WTC11 (cell line): ENCODE results near the gene IL36G. TPM values are rescaled to one million over a fixed set of nuclear protein-coding genes. Genes with fewer than 3 reads are reported as not detected.
A peak's percentile ranks its signal among the peaks of the same experiment; 100 is the strongest.

Experiments used
- ATAC-seq: fragments of 200-7000 bp; cut with Tn5 transposase; 2 replicates; pipeline ENCODE4 v1.10.0; 2021; ENCODE audit warnings: mild to moderate bottlenecking, moderate library complexity
- CTCF ChIA-PET: fragments of 300-600 bp; sonication (Branson Sonifier 250); formaldehyde crosslinking; loops from one replicate; lab custom pipeline; 2021; ENCODE audit warnings: antibody characterized with exemption; lab: Charles Lee
- POLR2A ChIA-PET: fragments of 350-600 bp; sonication (Branson Sonifier 250); formaldehyde crosslinking; loops from one replicate; lab custom pipeline; 2021; ENCODE audit warnings: antibody characterized with exemption; lab: Charles Lee
- DNase-seq: peaks from one replicate; pipeline ENCODE4 v3.0.0; 2021; ENCODE audit warnings: low spot score
- H3K27ac Mint-ChIP-seq: 2 replicates; pipeline ENCODE4 v1.8.0; 2021; ENCODE audit warnings: mixed read lengths
- H3K27me3 Mint-ChIP-seq: 2 replicates; pipeline ENCODE4 v1.8.0; 2021; ENCODE audit warnings: low read depth, mild to moderate bottlenecking, moderate library complexity, mixed read lengths
- H3K36me3 Mint-ChIP-seq: 2 replicates; pipeline ENCODE4 v1.8.0; 2021; ENCODE audit warnings: mixed read lengths
- H3K4me1 Mint-ChIP-seq: 2 replicates; pipeline ENCODE4 v1.8.0; 2022; ENCODE audit warnings: mixed read lengths
- H3K4me3 Mint-ChIP-seq: 2 replicates; pipeline ENCODE4 v1.8.0; 2021; ENCODE audit warnings: mild to moderate bottlenecking, moderate library complexity, mixed read lengths
- H3K9me3 Mint-ChIP-seq: 2 replicates; pipeline ENCODE4 v1.8.0; 2021; ENCODE audit warnings: mixed read lengths
- CREB1 ChIP-seq: sonication (generic); formaldehyde crosslinking; IDR thresholded peaks from 2 replicates; pipeline ENCODE4 v1.8.0; 2023; ENCODE audit warnings: mild to moderate bottlenecking, missing genetic modification reagents
- CTCF ChIP-seq: fragments of 200-600 bp; IDR thresholded peaks from 2 replicates; pipeline ENCODE4 v1.8.0; 2022; ENCODE audit warnings: antibody characterized with exemption
- ELF4 ChIP-seq: sonication (generic); formaldehyde crosslinking; IDR thresholded peaks from 2 replicates; pipeline ENCODE4 v1.8.1; 2022; ENCODE audit warnings: low read depth, mild to moderate bottlenecking, moderate library complexity, missing genetic modification reagents
- ERG ChIP-seq: fragments of 250-450 bp; sonication (Bioruptor Pico); IDR thresholded peaks from 2 replicates; pipeline ENCODE4 v1.8.0; 2021; ENCODE audit warnings: mild to moderate bottlenecking
- FOXP4 ChIP-seq: sonication (generic); formaldehyde crosslinking; IDR thresholded peaks from 2 replicates; pipeline ENCODE4 v1.8.0; 2022; ENCODE audit warnings: mild to moderate bottlenecking, missing genetic modification reagents
- GRHL2 ChIP-seq: fragments of 250-450 bp; sonication (Bioruptor Pico); IDR thresholded peaks from 2 replicates; pipeline ENCODE4 v1.8.0; 2022; ENCODE audit warnings: mild to moderate bottlenecking, moderate library complexity; ENCODE audit not compliant: insufficient replicate concordance, severe bottlenecking
- GTF2I ChIP-seq: fragments of 250-450 bp; sonication (Bioruptor Pico); conservative IDR thresholded peaks from 2 replicates; pipeline ENCODE4 v1.4.0; 2021; ENCODE audit warnings: mild to moderate bottlenecking
- JUN ChIP-seq: sonication (generic); formaldehyde crosslinking; IDR thresholded peaks from 2 replicates; pipeline ENCODE4 v1.8.0; 2023; ENCODE audit warnings: mild to moderate bottlenecking, missing genetic modification reagents
- MAX ChIP-seq: sonication (generic); formaldehyde crosslinking; IDR thresholded peaks from 2 replicates; pipeline ENCODE4 v1.8.0; 2022; ENCODE audit warnings: mild to moderate bottlenecking, missing genetic modification reagents
- NR1H2 ChIP-seq: sonication (generic); formaldehyde crosslinking; IDR thresholded peaks from 2 replicates; pipeline ENCODE4 v1.9.0; 2021; ENCODE audit warnings: mild to moderate bottlenecking, moderate library complexity, missing genetic modification reagents
- NR2C2 ChIP-seq: sonication (generic); formaldehyde crosslinking; IDR thresholded peaks from 2 replicates; pipeline ENCODE4 v1.8.0; 2022; ENCODE audit warnings: mild to moderate bottlenecking, missing genetic modification reagents
- SMAD3 ChIP-seq: sonication (generic); formaldehyde crosslinking; IDR thresholded peaks from 2 replicates; pipeline ENCODE4 v1.8.0; 2022; ENCODE audit warnings: missing genetic modification reagents, mild to moderate bottlenecking, borderline replicate concordance
- ZNF219 ChIP-seq: sonication (generic); formaldehyde crosslinking; IDR thresholded peaks from 2 replicates; pipeline ENCODE4 v1.8.0; 2023; ENCODE audit warnings: missing genetic modification reagents, mild to moderate bottlenecking, borderline replicate concordance
- ZNF416 ChIP-seq: fragments of 250-450 bp; sonication (Bioruptor Pico); IDR thresholded peaks from 2 replicates; pipeline ENCODE4 v1.9.0; 2021; ENCODE audit warnings: mild to moderate bottlenecking, inconsistent platforms
- ZSCAN18 ChIP-seq: fragments of 250-450 bp; sonication (Bioruptor Pico); IDR thresholded peaks from 2 replicates; pipeline ENCODE4 v2.1.2; 2022; ENCODE audit warnings: mild to moderate bottlenecking, moderate library complexity
- total RNA-seq: library from RNA; stranded (reverse); gene quantifications from 3 replicates; pipeline ENCODE4 v1.2.3, GENCODE V29; 2021
- TF ChIP-seq, protein P1 (sequence below): sonication (generic); formaldehyde crosslinking; IDR thresholded peaks from 2 replicates; pipeline ENCODE4 v1.8.1; 2022; ENCODE audit warnings: mild to moderate bottlenecking, moderate library complexity, missing genetic modification reagents

Gene IL36G
- total RNA-seq, 1 experiment from 2014 or later: not detected

DNA sequence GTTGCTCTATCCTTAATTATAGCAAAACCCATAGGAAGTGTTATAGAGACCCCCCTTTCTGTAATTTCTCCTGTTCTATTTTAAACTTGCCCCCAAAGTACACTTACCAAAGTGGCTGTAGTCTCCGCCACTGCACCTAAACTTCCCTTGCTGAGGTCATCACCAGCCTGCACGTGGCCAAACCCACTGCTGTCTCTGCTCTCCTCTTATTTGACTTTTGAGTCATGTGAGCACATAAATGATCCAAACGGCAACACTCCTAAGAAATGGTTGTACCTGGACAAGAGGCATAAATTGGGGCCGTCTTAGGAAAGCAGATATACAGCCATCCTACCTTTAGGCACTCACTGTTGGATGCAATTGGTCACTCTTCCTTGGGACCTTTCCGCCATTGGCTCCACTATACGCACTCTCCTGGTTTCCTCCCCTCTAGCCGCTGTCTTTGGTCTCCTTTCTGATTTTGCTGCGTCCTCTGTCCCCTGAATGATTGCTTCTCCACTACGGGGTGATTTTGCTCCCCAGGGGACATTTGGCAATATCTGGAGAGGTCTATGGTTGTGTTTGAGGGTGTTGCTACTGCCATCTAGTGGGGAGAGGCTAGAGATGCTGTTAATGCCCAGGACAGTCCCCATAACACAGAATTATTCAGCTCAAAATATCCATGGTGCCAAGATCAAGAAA lies 19.2 kb upstream of the IL36G start:
- DNase-seq (peak; percentile 21), ATAC-seq (peak; percentile 83)
- Mint-ChIP-seq H3K4me3 (no peak overlapping the region), H3K9me3 (no peaks in the 10 kb centered on the region), H3K27me3 (peaks cover 8% of the 10 kb centered on the region), H3K36me3 (no peaks in the 10 kb centered on the region), H3K4me1 (peaks cover 8% of the 10 kb centered on the region; the same call in 1 of the 2 replicates), H3K27ac (no peak overlapping the region)
- TF ChIP-seq NR2C2 (no peak), SMAD3 (CRISPR knock-in tag) (no peak), ELF4 (CRISPR knock-in tag) (no peak), ZSCAN18 (no peak), CTCF (peak; percentile 73)
- ChIA-PET CTCF (interaction anchor here (0.6 to 10.4 kb wide), 38 partner anchors 11 to 374 kb away, joined by 3 to 141 read pairs (median 4); partner anchors contain the start of genes CHCHD5 and IL36G), POLR2A (no interaction called here)

- H3K4me1 Mint-ChIP-seq: peaks cover 8% of the 10 kb centered on the region; the same call in 1 of the 2 replicates
- ATAC-seq: peak; percentile 59
- CTCF ChIA-PET: interaction anchor here (0.6 to 10.4 kb wide), 41 partner anchors 11 to 374 kb away, joined by 3 to 141 read pairs (median 4); partner anchors contain the start of genes CHCHD5 and IL36G
- H3K4me3 Mint-ChIP-seq: no peak overlapping the region
- H3K9me3 Mint-ChIP-seq: no peaks in the 10 kb centered on the region
- H3K36me3 Mint-ChIP-seq: no peaks in the 10 kb centered on the region
- H3K27ac Mint-ChIP-seq: no peak overlapping the region
- no peak for TF ChIP-seq ZNF416 (CRISPR knock-in tag)
- TF ChIP-seq MAX (CRISPR knock-in tag): peak; percentile 40; the same call in 1 of the 2 replicates
- no peak for TF ChIP-seq JUN
- 0 out of 2 replicates have a peak, but pooled peaks have one; percentile 28 for TF ChIP-seq CTCF
- POLR2A ChIA-PET: interaction anchor here (0.7 kb wide), 1 partner anchor 11 kb away, joined by 4 read pairs; no protein-coding TSS in a partner anchor
- H3K27me3 Mint-ChIP-seq: peaks cover 8% of the 10 kb centered on the region
- DNase-seq: peak; percentile 49
Measured at GRCh38 chr2:112959109-112959812, 18.5 kb upstream of the IL36G start.

GRCh38 chr2:112960230-112960825 lies 17.5 kb upstream of the IL36G start:
- ChIA-PET POLR2A (no interaction called here), CTCF (interaction anchor here (0.5 to 10.4 kb wide), 16 partner anchors 13 to 312 kb away, joined by 3 to 141 read pairs (median 4); partner anchors contain the start of gene IL36G)
- Mint-ChIP-seq H3K4me1 (peaks cover 8% of the 10 kb centered on the region; the same call in 1 of the 2 replicates), H3K27ac (no peak overlapping the region), H3K27me3 (peaks cover 8% of the 10 kb centered on the region), H3K36me3 (no peaks in the 10 kb centered on the region), H3K9me3 (no peaks in the 10 kb centered on the region), H3K4me3 (no peak overlapping the region)
- DNase-seq (no peak), ATAC-seq (peak; percentile 45)
- TF ChIP-seq ERG (CRISPR knock-in tag) (no peak), GRHL2 (CRISPR knock-in tag) (no peak), GTF2I (CRISPR knock-in tag) (no peak), ZNF219 (no peak), FOXP4 (no peak), NR1H2 (CRISPR knock-in tag) (no peak), CREB1 (CRISPR knock-in tag) (no peak)
- TF ChIP-seq, protein P1, sequence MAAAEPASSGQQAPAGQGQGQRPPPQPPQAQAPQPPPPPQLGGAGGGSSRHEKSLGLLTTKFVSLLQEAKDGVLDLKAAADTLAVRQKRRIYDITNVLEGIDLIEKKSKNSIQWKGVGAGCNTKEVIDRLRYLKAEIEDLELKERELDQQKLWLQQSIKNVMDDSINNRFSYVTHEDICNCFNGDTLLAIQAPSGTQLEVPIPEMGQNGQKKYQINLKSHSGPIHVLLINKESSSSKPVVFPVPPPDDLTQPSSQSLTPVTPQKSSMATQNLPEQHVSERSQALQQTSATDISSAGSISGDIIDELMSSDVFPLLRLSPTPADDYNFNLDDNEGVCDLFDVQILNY (CRISPR knock-in tag): no peak
